ENCODE results near the gene AMY1C.
"Not testable (repeated sequence)": the region's sequence is repeated elsewhere in the genome, so short reads cannot be mapped to it uniquely, and the experiment has no call there.

- TF ChIP-seq RFX5 (IDR thresholded peaks at IDR 0.05; ENCODE audit: borderline replicate concordance, low read depth, low read length); TAF1 (IDR thresholded peaks at IDR 0.05; ENCODE audit: low read depth, low read length); JUND (IDR thresholded peaks at IDR 0.05; ENCODE audit: low read length); CTCF (IDR thresholded peaks at IDR 0.05; ENCODE audit: control extremely low read depth in 1 of 3, insufficient read depth in 1 of 3, low read depth in 1 of 3, low read length in 3 of 3): not testable (repeated sequence)
Measured at GRCh38 chr1:103721473-103721872, 28.2 kb upstream of the AMY1C start.

Measured in H1 (cell line).